HG03135 (cell line): ENCODE results near the gene NEUROG1.
"Not testable (repeated sequence)": the region's sequence is repeated elsewhere in the genome, so short reads cannot be mapped to it uniquely, and the experiment has no call there.

Experiments
- ATAC-seq: cut with Tn5 transposase; IDR thresholded peaks from one replicate; pipeline ENCODE4 v1.9.1; 2021; ENCODE audit warnings: mild to moderate bottlenecking, moderate library complexity; ENCODE audit not compliant: unreplicated experiment

Gene NEUROG1

GRCh38 chr5:135538261-135538660 is 2.5 kb upstream of the NEUROG1 start:
- no peak for ATAC-seq

GRCh38 chr5:135537745-135538144 is 2.0 kb upstream of the NEUROG1 start:
- no peak for ATAC-seq

GRCh38 chr5:135537271-135537670 is 1.5 kb upstream of the NEUROG1 start:
- no peak for ATAC-seq

- ATAC-seq: no peak
Observed at GRCh38 chr5:135535420-135535819, 344 bp downstream of the NEUROG1 start.

DNA sequence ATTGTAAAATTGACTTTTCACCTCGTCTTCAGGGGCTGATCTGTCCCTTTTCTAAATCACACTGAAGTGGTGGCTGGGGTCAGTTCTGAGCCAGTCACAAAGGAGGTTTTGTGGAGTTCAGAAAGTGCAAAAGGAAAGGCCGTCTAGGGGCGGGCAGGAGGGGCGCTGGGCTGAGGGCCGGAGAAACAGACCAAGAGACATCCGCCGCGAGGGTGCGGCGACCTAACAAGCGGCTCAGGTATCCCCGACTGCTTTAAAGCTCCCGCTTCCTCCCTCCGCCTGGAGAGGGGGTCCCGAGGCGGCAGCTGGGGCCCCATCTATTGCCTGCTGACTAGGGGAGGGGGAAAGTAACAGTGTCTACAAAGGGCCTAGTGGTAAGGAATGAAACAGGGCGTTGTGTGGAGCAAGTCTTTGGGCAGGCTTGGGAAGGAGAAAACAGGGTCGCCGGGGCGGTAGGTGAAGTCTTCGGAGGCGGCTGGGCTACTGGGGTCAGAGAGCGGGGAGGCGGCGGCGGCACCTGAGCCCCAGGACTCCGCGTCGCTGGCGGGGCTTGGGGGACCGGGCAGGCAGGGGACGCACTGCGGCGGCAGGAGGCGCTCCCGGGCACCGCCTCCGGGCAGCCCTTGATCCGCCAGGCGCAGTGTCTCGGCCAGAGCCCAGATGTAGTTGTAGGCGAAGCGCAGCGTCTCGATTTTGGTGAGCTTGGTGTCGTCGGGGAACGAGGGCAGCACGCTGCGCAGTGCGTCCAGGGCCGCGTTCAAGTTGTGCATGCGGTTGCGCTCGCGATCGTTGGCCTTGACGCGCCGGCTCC is 950 bp downstream of the NEUROG1 start:
- no peak for ATAC-seq

- ATAC-seq: no peak
Observed at GRCh38 chr5:135533794-135534193, 2.0 kb downstream of the NEUROG1 start.

DNA sequence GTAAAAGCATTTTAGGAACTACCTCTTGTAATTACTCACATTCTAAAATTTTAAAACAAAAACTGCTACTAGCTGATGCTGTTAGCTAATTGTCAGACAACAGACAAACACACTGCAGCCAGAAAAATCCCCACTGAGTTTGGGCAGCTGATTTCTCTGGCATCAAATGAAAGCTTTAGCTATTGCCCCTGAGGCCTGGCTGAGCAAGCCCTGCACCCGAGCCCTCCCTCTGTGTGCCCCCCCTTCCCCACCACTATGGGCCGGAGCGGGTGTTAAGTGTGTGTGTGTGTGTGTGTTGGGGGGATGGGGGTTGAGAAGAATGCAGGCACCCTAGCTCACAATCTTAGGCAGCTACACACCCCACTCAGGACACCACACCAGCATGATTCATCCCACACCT is 2.4 kb downstream of the NEUROG1 start:
- ATAC-seq: no peak

GRCh38 chr5:135529576-135529975 is 6.2 kb downstream of the NEUROG1 start:
- not testable (repeated sequence) for ATAC-seq

- no peak for ATAC-seq
Observed at GRCh38 chr5:135526924-135527323, 8.8 kb downstream of the NEUROG1 start.

- no peak for ATAC-seq
Observed at GRCh38 chr5:135521964-135522363, 13.8 kb downstream of the NEUROG1 start.

DNA sequence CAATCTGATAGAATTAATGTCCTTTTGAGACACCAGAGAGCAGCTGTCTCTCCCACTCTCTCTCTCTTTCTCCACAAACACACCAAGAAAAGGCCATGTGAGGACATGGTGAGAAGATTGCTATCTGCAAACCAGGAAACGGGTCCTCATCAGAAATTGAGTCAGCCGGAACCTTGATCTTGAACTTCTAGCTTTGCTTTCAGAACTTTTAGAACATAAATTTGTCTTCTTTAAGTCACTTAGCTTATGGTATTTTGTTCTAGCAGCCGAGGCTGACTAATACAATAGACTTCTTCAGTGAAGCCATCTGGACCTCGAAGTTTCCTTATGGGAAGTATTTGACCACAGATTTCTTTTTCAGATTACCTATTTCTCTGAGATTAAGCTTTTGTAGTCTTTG is 18.1 kb downstream of the NEUROG1 start:
- no peak for ATAC-seq

DNA sequence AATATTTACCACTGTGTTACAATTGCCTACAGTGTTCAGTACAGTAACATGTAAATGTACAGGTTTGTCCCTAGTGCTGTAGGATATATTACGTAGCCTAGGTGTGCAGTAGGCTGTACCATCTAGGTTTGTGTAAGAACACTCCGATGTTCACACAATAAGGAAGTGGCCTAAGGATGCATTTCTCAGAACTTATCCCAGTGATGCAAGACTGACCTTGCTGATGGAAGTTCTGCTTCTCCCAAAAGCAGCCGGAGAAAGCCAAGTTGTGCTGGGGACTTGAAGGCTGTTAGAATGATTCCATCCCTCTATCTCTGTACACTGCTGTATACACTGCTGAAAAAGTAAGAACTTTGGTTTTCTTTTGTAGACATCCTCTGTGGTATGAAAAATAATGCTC is 21.6 kb downstream of the NEUROG1 start:
- ATAC-seq: no peak

DNA sequence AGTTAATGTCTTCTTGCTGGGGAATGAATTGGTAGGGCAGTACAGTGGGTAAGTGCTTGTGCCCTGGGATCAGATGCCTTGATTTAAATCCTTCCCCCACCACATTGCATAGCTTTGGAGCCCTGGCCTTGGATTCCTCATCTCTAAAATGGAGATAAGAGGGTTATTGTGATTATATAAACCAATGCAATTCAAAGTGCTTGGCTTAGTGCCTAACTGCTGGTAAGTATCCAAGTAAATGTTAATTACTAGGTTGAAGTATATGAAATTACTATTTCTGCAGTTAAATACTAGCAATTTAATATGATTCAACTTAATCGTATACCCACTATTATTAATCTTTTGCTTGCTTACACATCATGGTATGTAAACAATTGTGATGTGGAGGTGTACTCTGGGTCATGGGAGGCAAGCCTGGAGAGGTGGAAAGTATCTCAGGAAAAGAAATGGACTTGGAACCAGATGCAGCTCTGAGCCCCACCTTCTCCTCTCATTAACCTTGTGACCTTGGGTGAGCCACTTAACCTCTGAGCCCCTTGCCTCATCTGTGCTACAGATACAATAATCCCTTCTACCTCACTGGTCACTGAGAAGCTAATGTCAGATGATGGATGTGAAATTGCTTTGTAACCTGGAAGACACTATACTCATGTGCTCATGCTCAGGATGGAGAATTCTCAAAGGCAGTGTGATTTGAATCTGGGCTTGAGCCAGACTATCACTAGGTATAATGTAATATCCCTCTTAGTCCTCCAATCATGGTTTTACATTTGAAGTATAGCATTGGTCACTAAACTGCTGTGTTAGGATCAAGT is 23.8 kb downstream of the NEUROG1 start:
- no peak for ATAC-seq

- no peak for ATAC-seq
Observed at GRCh38 chr5:135509995-135510394, 25.8 kb downstream of the NEUROG1 start.

DNA sequence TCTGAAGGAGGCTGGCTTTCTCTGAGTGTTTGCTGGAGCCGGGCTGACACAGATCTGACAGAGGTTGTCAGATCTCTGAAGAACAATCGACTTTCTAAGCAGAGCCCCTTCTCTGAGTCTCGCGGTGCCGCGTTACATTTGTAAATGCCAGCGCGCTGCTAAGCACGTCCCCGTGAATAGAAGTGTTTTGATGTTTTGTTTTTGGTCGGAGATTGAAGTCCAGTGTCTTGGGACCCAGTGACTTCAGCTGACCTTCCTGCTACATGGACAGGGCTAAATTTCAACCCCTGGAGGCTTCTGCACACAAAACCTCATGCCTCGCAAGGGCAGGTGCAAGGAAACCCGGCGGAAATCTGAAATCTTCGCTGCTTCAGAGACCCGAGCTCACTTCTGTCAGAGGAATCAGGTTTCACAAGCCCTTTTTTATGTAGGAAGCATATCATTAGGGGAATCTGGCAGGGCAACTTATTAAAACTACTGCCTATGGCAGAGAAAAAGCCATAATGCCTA is 27.2 kb downstream of the NEUROG1 start:
- no peak for ATAC-seq

- ATAC-seq: no peak
Observed at GRCh38 chr5:135505973-135506372, 29.8 kb downstream of the NEUROG1 start.

DNA sequence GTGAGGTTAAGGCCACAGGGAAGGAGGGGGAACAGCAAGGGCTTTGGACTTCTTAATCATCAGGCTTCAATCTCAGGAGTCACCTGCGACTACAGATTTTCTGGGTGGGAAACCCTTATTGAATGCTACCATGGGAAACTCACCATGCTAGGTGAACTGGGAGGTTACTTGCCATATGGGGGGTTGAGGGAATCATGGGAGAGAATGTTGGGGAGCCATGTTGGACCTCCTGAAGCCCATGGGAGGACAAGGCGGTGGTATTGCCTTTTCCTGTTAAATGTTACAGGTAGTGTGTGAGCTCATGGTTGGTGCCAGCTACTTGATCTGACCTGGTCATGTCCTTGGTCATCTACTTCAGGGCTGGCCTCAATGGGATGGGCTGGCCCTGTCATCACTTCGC is 31.4 kb downstream of the NEUROG1 start:
- no peak for ATAC-seq

- no peak for ATAC-seq
Observed at GRCh38 chr5:135503871-135504270, 31.9 kb downstream of the NEUROG1 start.

DNA sequence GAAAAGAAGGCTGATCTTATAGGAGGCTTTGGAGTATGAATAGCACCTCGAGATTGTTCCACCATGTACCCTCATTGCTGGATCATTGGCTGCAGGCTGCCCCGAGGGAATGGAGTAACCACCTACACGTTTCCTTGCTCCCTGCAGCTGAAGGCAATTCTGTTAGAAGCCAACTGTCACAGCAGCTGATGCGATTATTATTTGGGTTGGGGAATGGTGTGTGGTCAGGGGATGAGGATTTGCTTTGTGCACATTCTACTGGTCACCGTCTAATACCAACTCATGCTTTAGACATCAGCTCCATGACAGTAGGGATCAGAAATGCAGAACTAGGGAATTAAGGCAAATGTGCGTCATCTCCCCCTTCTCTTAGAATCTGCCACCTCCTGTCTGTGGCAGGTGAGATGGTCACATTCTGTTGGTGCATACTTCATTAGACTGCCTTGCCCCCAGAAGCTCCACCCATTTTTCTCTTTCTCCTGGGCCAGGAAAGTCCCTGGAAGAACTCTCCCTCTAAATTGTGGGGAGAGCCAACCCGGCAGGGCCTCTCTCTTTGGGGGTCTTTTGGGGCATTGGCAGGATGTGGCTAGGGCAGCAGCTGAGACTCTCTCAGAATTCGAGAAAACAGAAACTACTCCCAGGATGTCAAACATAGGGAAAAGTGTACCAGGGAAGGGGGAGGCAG is 32.8 kb downstream of the NEUROG1 start:
- ATAC-seq: no peak

DNA sequence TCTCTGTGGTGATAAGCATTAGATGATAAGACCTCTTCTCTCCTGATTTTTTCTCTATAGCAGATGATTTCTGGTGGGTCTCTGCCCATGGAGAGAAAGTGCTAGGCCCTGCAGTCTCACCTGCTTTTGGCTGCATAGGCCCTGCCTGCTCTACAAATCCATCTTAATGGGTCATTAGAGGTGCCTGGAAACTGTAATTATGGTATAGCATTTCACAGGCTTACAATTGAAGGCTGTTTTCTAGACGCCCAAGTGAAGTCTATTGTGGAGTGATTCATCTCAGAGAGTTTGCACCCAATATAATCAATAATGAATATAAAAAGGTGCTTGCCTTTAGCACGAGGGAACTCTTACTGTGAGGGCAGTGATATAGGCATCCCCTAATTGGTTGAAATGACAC is 33.8 kb downstream of the NEUROG1 start:
- ATAC-seq: no peak

GRCh38 chr5:135498637-135498995 is 37.1 kb downstream of the NEUROG1 start:
- no peak for ATAC-seq
